ENCODE data around the gene ARHGAP26.

Gene ARHGAP26

GRCh38 chr5:143054480-143054941 lies 284.3 kb downstream of the ARHGAP26 start:
- H3K4me1 ChIP-seq: peaks cover 0 to 22% (median 8%) of the 10 kb centered on the region in 4 donors
- H3K36me3 ChIP-seq: peaks cover 0 to 33% (median 8%) of the 10 kb centered on the region in 3 donors
- no peak overlapping the region for H3K27ac ChIP-seq
- TF ChIP-seq CTCF (IDR thresholded peaks at IDR 0.05): no peak
- no peak for DNase-seq
- H3K27me3 ChIP-seq: no peaks in the 10 kb centered on the region
- intact Hi-C loops (cut with DNase I; ENCODE audit: low total_unique reads): no loop called here
- no peaks in the 10 kb centered on the region for H3K9me3 ChIP-seq
- H3K4me3 ChIP-seq: no peak overlapping the region

- H3K4me1 ChIP-seq: peaks cover 0 to 34% (median 15%) of the 10 kb centered on the region in 4 donors
- peaks cover 0 to 33% (median 8%) of the 10 kb centered on the region in 3 donors for H3K36me3 ChIP-seq
- H3K27ac ChIP-seq: no peak overlapping the region
- intact Hi-C loops (cut with DNase I; ENCODE audit: low total_unique reads): no loop called here
- no peak for DNase-seq
- H3K4me3 ChIP-seq: no peak overlapping the region
- H3K27me3 ChIP-seq: no peaks in the 10 kb centered on the region
- H3K9me3 ChIP-seq: no peaks in the 10 kb centered on the region
- TF ChIP-seq CTCF (IDR thresholded peaks at IDR 0.05): no peak
Measured at GRCh38 chr5:143055596-143056338, 285.6 kb downstream of the ARHGAP26 start.

- H3K9me3 ChIP-seq: no peaks in the 10 kb centered on the region
- H3K27ac ChIP-seq: no peak overlapping the region
- intact Hi-C loops (cut with DNase I; ENCODE audit: low total_unique reads): no loop called here
- no peak for DNase-seq
- peaks cover 0 to 33% (median 8%) of the 10 kb centered on the region in 3 donors for H3K36me3 ChIP-seq
- no peaks in the 10 kb centered on the region for H3K27me3 ChIP-seq
- no peak overlapping the region for H3K4me3 ChIP-seq
- peaks cover 0 to 34% (median 11%) of the 10 kb centered on the region in 4 donors for H3K4me1 ChIP-seq
- no peak for TF ChIP-seq CTCF (IDR thresholded peaks at IDR 0.05)
Measured at GRCh38 chr5:143056339-143056704, 286.1 kb downstream of the ARHGAP26 start.

GRCh38 chr5:143056792-143057579 lies 286.8 kb downstream of the ARHGAP26 start:
- DNase-seq: no peak
- intact Hi-C loops (cut with DNase I; ENCODE audit: low total_unique reads): no loop called here
- Histone ChIP-seq H3K9me3 (no peaks in the 10 kb centered on the region), H3K27me3 (no peaks in the 10 kb centered on the region), H3K4me1 (peaks cover 0 to 34% (median 7%) of the 10 kb centered on the region in 4 donors), H3K4me3 (no peak overlapping the region), H3K36me3 (peaks cover 0 to 33% (median 8%) of the 10 kb centered on the region in 3 donors), H3K27ac (no peak overlapping the region)
- no peak for TF ChIP-seq CTCF (IDR thresholded peaks at IDR 0.05)

GRCh38 chr5:143057580-143057999 lies 287.4 kb downstream of the ARHGAP26 start:
- H3K27me3 ChIP-seq: no peaks in the 10 kb centered on the region
- H3K36me3 ChIP-seq: peaks cover 0 to 33% (median 8%) of the 10 kb centered on the region in 3 donors
- TF ChIP-seq CTCF (IDR thresholded peaks at IDR 0.05): no peak
- intact Hi-C loops (cut with DNase I; ENCODE audit: low total_unique reads): no loop called here
- H3K4me3 ChIP-seq: no peak overlapping the region
- peaks cover 0 to 34% (median 6%) of the 10 kb centered on the region in 4 donors for H3K4me1 ChIP-seq
- no peak for DNase-seq
- H3K9me3 ChIP-seq: no peaks in the 10 kb centered on the region
- H3K27ac ChIP-seq: no peak overlapping the region
